HCT116 (cell line): ENCODE results near the gene PRKCH.

Experiments
- EGR1 ChIP-seq: IDR thresholded peaks from 2 replicates; pipeline ENCODE4 v1.6.1; 2012; ENCODE audit warnings: low read depth
- EZH2 ChIP-seq: fragments of 200-600 bp; sonication (generic); IDR thresholded peaks from 2 replicates; pipeline ENCODE4 v1.6.1; 2017; ENCODE audit warnings: antibody characterized with exemption, mixed run types
- POLR2A ChIP-seq: IDR thresholded peaks from 2 replicates; pipeline ENCODE4 v1.7.0; 2011; ENCODE audit warnings: borderline replicate concordance; ENCODE audit not compliant: insufficient read depth, insufficient read length; ENCODE audit errors: extremely low read depth
- POLR2AphosphoS5 ChIP-seq: IDR thresholded peaks from 2 replicates; pipeline ENCODE4 v1.6.1; 2011; ENCODE audit warnings: mild to moderate bottlenecking, low read depth, low read length, moderate library complexity
- SIN3A ChIP-seq: IDR thresholded peaks from 2 replicates; pipeline ENCODE4 v1.6.1; 2012; ENCODE audit warnings: low read depth
- TF ChIP-seq, protein P1 (sequence below), 3 experiments: fragments of 200-600 bp in 1 of 3; sonication (generic) in 1 of 3; IDR thresholded peaks in 2 of 3; conservative IDR thresholded peaks in 1 of 3; 2 replicates each; pipeline ENCODE4 v1.5.1; 2012 to 2017; ENCODE audit warnings: low read depth in 2 of 3, low read length in 2 of 3, antibody characterized with exemption in 1 of 3, borderline replicate concordance in 1 of 3, control low read depth in 1 of 3, mild to moderate bottlenecking in 1 of 3, mixed read lengths in 1 of 3, mixed run types in 1 of 3, moderate library complexity in 1 of 3; ENCODE audit not compliant: insufficient read depth in 1 of 3

DNA sequence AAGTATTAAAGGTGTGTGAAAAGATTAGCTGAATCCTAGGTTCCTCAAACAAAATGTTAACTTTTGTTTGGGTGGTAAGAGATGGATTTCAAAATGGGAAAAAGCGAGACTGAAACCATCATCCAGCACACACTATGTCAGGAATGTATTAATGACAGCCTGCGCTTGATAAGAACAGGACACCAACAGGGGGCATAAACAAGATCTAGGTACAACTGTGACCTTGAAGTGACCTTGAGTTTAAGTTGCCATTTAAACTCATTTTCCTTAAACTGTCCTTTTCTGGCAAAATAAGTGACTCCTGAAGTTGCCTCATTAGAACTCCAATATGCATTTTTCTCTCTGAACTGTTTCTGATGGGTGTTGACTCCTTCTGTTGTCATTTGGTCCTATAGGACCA is 17.1 kb downstream of the PRKCH start:
- TF ChIP-seq, protein P1, sequence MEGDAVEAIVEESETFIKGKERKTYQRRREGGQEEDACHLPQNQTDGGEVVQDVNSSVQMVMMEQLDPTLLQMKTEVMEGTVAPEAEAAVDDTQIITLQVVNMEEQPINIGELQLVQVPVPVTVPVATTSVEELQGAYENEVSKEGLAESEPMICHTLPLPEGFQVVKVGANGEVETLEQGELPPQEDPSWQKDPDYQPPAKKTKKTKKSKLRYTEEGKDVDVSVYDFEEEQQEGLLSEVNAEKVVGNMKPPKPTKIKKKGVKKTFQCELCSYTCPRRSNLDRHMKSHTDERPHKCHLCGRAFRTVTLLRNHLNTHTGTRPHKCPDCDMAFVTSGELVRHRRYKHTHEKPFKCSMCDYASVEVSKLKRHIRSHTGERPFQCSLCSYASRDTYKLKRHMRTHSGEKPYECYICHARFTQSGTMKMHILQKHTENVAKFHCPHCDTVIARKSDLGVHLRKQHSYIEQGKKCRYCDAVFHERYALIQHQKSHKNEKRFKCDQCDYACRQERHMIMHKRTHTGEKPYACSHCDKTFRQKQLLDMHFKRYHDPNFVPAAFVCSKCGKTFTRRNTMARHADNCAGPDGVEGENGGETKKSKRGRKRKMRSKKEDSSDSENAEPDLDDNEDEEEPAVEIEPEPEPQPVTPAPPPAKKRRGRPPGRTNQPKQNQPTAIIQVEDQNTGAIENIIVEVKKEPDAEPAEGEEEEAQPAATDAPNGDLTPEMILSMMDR (IDR thresholded peaks at IDR 0.05 in 2 of 3, conservative IDR thresholded peaks at IDR 0.05 in 1 of 3; ENCODE audit: borderline replicate concordance in 1 of 3, insufficient read depth in 1 of 3, low read depth in 2 of 3, low read length in 2 of 3): no peak
- TF ChIP-seq EZH2: no peak
- no peak for TF ChIP-seq EGR1
- no peak for TF ChIP-seq POLR2A
- no peak for TF ChIP-seq POLR2AphosphoS5
- TF ChIP-seq SIN3A: no peak
